Omental fat pad (tissue), 4 donors: ENCODE data around the gene NCOA3. TPM values are rescaled to one million over a fixed set of nuclear protein-coding genes. Genes with fewer than 3 reads are reported as not detected.

Experiments used
- ATAC-seq: fragments of 150-250 bp; one replicate; pipeline ENCODE4 v1.9.1; 2016; ENCODE audit warnings: mild to moderate bottlenecking, moderate library complexity; ENCODE audit not compliant: low FRiP score
- DNase-seq: peaks from one replicate; pipeline ENCODE4 v3.0.0-alpha.2; 2019; ENCODE audit warnings: low spot score
- CTCF ChIP-seq, 3 donors: fragments of 450-650 bp; IDR thresholded peaks; one replicate each; pipeline ENCODE4 v1.5.1; 2016 to 2017; ENCODE audit warnings: antibody characterized with exemption in 3 of 3, mild to moderate bottlenecking in 3 of 3, moderate library complexity in 2 of 3
- total RNA-seq, 4 donors: library from RNA; depleted of rRNA; stranded (reverse); fragments of >200 nt; gene quantifications; one replicate each; pipeline ENCODE4 v1.1.0, GENCODE V29; 2016

Gene NCOA3
- total RNA-seq, 4 donors from 2014 or later, result 33.7 to 70.6 (median 43.7) TPM

GRCh38 chr20:47558295-47559066, 56.8 kb downstream of the NCOA3 start:
- no peak for TF ChIP-seq CTCF (IDR thresholded peaks at IDR 0.05)
- DNase-seq (no peak), ATAC-seq (no peak)

GRCh38 chr20:47559141-47559540, 57.5 kb downstream of the NCOA3 start:
- no peak for DNase-seq
- no peak for TF ChIP-seq CTCF (IDR thresholded peaks at IDR 0.05)
- no peak for ATAC-seq

- no peak for ATAC-seq
Measured at GRCh38 chr20:47561180-47561579, 59.5 kb downstream of the NCOA3 start.

GRCh38 chr20:47561603-47562583, 60.2 kb downstream of the NCOA3 start:
- no peak for TF ChIP-seq CTCF (IDR thresholded peaks at IDR 0.05)
- DNase-seq (no peak), ATAC-seq (no peak)

More at GRCh38 chr20:47561180-47561579, 59.5 kb downstream of the NCOA3 start:
- no peak for DNase-seq
- no peak for TF ChIP-seq CTCF (IDR thresholded peaks at IDR 0.05)

- no peak for TF ChIP-seq CTCF (IDR thresholded peaks at IDR 0.05)
- ATAC-seq (no peak), DNase-seq (no peak)
Measured at GRCh38 chr20:47566269-47566668, 64.6 kb downstream of the NCOA3 start.

GRCh38 chr20:47568019-47568418, 66.3 kb downstream of the NCOA3 start:
- ATAC-seq (no peak), DNase-seq (no peak)
- no peak for TF ChIP-seq CTCF (IDR thresholded peaks at IDR 0.05)
